GM12801 (cell line): ENCODE results near the gene RPS6KA3.

ENCODE experiments used
- CTCF ChIP-seq: IDR thresholded peaks from one replicate; pipeline ENCODE4 v1.5.1; 2011; ENCODE audit warnings: control low read depth; ENCODE audit not compliant: insufficient read length; ENCODE audit errors: extremely low read depth

The RPS6KA3 gene

GRCh38 chrX:20140420-20140819 lies 126.3 kb downstream of the RPS6KA3 start:
- TF ChIP-seq CTCF, result no peak

GRCh38 chrX:20139966-20140365 lies 126.7 kb downstream of the RPS6KA3 start:
- TF ChIP-seq CTCF, result no peak

GRCh38 chrX:20135944-20136343 lies 130.8 kb downstream of the RPS6KA3 start:
- no peak for TF ChIP-seq CTCF

- TF ChIP-seq CTCF, result no peak
These were observed 134.0 kb downstream of the RPS6KA3 start for GRCh38 chrX:20132666-20133065.

- no peak for TF ChIP-seq CTCF
These were observed 136.4 kb downstream of the RPS6KA3 start for GRCh38 chrX:20130357-20130756.

GRCh38 chrX:20129547-20129946 lies 137.2 kb downstream of the RPS6KA3 start:
- TF ChIP-seq CTCF, result no peak

- TF ChIP-seq CTCF, result no peak
These were observed 138.0 kb downstream of the RPS6KA3 start for GRCh38 chrX:20128670-20129069.

GRCh38 chrX:20124964-20125363 lies 141.7 kb downstream of the RPS6KA3 start:
- no peak for TF ChIP-seq CTCF
